NCI-H1417 (cell line): ENCODE data around the gene RELT.

Source experiments
- DNase-seq, 3 experiments: peaks; one replicate each; lab custom pipeline; 2025; lab: John Stamatoyannopoulos, UW

RELT gene

DNA sequence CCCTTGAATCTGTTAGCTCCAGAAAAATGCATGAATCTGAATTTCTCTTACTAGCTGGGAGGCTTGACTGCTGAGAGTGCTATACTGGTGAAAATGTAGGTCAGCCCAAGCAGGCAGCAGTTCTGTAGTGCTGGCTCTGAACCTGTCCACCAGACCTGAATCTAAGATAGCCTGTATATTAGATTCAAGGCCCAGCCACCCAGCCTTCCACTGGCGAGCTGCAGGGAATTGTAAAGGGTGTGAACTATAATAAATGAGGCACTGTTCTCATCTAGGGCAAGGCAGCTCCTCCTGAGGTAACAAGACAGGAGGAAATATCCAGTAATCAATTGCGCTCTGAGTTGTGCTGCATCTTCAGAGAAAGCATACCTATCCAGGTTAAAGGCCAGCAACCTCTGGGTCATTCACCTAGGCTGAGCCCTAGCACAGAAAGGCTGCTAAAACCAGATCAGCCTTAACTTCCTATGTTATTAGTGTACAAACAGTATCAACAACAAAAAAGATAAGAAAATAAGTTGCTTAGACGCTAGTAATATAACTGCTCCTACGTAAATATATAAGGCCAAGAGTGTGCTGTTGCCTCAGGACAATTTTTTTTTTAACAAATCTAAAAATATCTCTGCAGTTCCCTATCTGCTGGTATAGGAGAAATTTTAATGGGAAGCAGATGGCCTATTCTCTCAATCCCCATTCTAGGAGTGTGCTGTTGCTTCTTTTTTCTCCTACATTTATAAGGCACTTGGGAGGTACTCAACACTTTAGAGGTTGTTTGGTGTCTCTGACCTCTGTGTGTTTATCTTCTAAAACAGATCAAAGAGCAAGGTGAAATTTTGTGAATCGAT is 63.0 kb downstream of the RELT start:
- no peak for DNase-seq

DNA sequence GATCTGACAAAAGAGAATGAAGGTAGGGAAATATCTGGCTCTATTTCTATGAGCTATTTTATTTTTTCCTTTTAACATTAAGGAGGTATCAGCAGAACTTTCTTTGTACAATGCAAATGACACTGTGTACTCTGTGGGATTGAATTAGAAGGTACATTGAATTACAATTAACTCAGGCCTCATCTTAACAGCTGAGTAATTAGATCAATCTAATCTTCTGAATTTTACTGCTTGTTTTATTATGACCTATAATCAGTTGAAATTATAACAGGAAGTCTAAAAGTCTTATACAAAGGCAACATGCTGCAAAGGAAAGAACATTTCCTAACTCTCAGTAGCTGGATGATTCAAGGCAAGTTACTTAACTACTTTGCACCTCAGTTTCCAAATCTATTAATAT is 69.8 kb downstream of the RELT start:
- DNase-seq: peak in 1 of 3 experiments; percentile 20

DNA sequence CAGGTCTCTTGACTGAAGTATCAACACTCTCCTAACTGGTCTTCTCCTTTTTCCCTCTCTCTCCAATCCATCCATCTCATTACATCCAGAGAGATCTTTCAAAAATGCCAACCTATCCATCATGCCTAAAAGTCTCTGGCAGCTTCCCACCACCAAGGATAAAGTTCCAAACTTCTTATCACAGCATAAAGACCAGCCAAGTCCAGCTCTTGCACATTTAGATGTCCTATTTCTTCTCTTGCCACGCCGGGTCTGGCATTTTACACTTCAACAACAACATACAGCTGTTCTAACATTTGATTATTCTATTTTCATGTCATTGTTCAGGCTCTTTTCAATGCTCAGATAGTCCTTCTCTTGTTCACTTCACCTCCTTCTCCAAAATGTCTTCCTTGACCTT is 70.6 kb downstream of the RELT start:
- no peak for DNase-seq
